SK-N-SH (cell line): ENCODE data around the gene JPH3. TPM values are rescaled to one million over a fixed set of nuclear protein-coding genes. Genes with fewer than 3 reads are reported as not detected.

Experiments
- CTCF ChIA-PET: fragments of 300-600, 350-600 bp; formaldehyde crosslinking; extraction: SDS; loops from one replicate; lab custom pipeline; 2021; lab: Yijun Ruan, JAX
- POLR2A ChIA-PET: fragments of 350-600 bp; sonication (Branson Sonifier 250); formaldehyde crosslinking; extraction: SDS; loops from one replicate; lab custom pipeline; 2020; ENCODE audit warnings: antibody characterized with exemption, inconsistent platforms; lab: Yijun Ruan, JAX
- DNase-seq: peaks from one replicate; pipeline ENCODE4 v3.0.0; 2012
- H2AFZ ChIP-seq: fragments of 200-600 bp; sonication (generic); 2 replicates; pipeline ENCODE4 v1.8.1; 2016; ENCODE audit warnings: antibody characterized with exemption, mild to moderate bottlenecking, low read depth
- H3F3A ChIP-seq: fragments of 200-600 bp; sonication (generic); replicated peaks from 2 replicates; pipeline ENCODE3; 2016; ENCODE audit warnings: antibody characterized with exemption, mild to moderate bottlenecking; ENCODE audit not compliant: insufficient read depth
- H3K27ac ChIP-seq, 2 experiments: fragments of 200-500 bp in 1 of 2; fragments of 200-600 bp in 1 of 2; sonication (Bioruptor generic) in 1 of 2; sonication (generic), shearing (Covaris generic) in 1 of 2; 2 replicates each; pipeline versions ENCODE4 v1.5.1 to v1.6.1; 2014 to 2016; ENCODE audit warnings: low read depth in 2 of 2, inconsistent platforms in 1 of 2, low read length in 1 of 2, mild to moderate bottlenecking in 1 of 2, mixed read lengths in 1 of 2
- H3K27me3 ChIP-seq: fragments of 200-600 bp; sonication (generic), shearing (Covaris generic); 2 replicates; pipeline ENCODE4 v1.6.1; 2016; ENCODE audit warnings: mixed run types; ENCODE audit not compliant: insufficient read depth
- H3K36me3 ChIP-seq, 2 experiments: fragments of 200-500 bp in 1 of 2; fragments of 200-600 bp in 1 of 2; sonication (Bioruptor generic) in 1 of 2; sonication (generic) in 1 of 2; replicated peaks in 1 of 2; 2 replicates each; pipeline versions ENCODE3 to v1.5.1; 2014 to 2016; ENCODE audit warnings: low read length in 1 of 2, mild to moderate bottlenecking in 1 of 2; ENCODE audit not compliant: insufficient read depth in 2 of 2, control insufficient read depth in 1 of 2
- H3K4me1 ChIP-seq, 2 experiments: fragments of 200-500 bp in 1 of 2; fragments of 200-600 bp in 1 of 2; sonication (Bioruptor generic) in 1 of 2; sonication (generic), shearing (Covaris generic) in 1 of 2; 2 replicates each; pipeline versions ENCODE4 v1.5.1 to v1.6.1; 2014 to 2016; ENCODE audit warnings: low read depth in 1 of 2, low read length in 1 of 2, mixed run types in 1 of 2; ENCODE audit not compliant: insufficient read depth in 2 of 2, control insufficient read depth in 1 of 2
- H3K4me2 ChIP-seq: fragments of 200-600 bp; sonication (generic), shearing (Covaris generic); 2 replicates; pipeline ENCODE4 v1.6.1; 2017; ENCODE audit warnings: mixed run types
- H3K4me3 ChIP-seq, 2 experiments: fragments of 200-500 bp in 1 of 2; fragments of 200-600 bp in 1 of 2; sonication (Bioruptor generic) in 1 of 2; sonication (generic), shearing (Covaris generic) in 1 of 2; 2 replicates each; pipeline versions ENCODE4 v1.5.1 to v1.8.1; 2014 to 2016; ENCODE audit warnings: low read depth in 2 of 2, inconsistent platforms in 1 of 2, low read length in 1 of 2, mild to moderate bottlenecking in 1 of 2, mixed read lengths in 1 of 2, moderate library complexity in 1 of 2
- H3K79me2 ChIP-seq: fragments of 200-600 bp; sonication (generic); 2 replicates; pipeline ENCODE4 v1.8.1; 2017; ENCODE audit warnings: mild to moderate bottlenecking; ENCODE audit not compliant: insufficient read depth
- H3K9ac ChIP-seq: fragments of 200-600 bp; sonication (generic); 2 replicates; pipeline ENCODE4 v1.6.1; 2017; ENCODE audit warnings: mixed run types
- H3K9me2 ChIP-seq: fragments of 200-600 bp; sonication (generic); 2 replicates; pipeline ENCODE4 v1.6.1; 2017; ENCODE audit warnings: mixed run types
- H3K9me3 ChIP-seq: fragments of 200-600 bp; sonication (generic); 2 replicates; pipeline ENCODE4 v1.6.1; 2017; ENCODE audit warnings: mixed run types, mild to moderate bottlenecking, moderate library complexity
- H4K20me1 ChIP-seq: fragments of 200-600 bp; sonication (generic); 2 replicates; pipeline ENCODE4 v1.6.1; 2017; ENCODE audit warnings: mild to moderate bottlenecking, mixed run types; ENCODE audit not compliant: insufficient read depth
- EP300 ChIP-seq, 2 experiments: IDR thresholded peaks; 2 replicates each; pipeline versions ENCODE4 v1.4.0 to v1.6.1; 2012; ENCODE audit warnings: borderline replicate concordance in 1 of 2, low read depth in 1 of 2, low read length in 1 of 2
- FOXJ3 ChIP-seq: sonication (generic); formaldehyde crosslinking; IDR thresholded peaks from 2 replicates; pipeline ENCODE4 v1.5.1; 2020; ENCODE audit warnings: mild to moderate bottlenecking, missing genetic modification reagents
- GATA2 ChIP-seq: sonication (generic); formaldehyde crosslinking; IDR thresholded peaks from 2 replicates; pipeline ENCODE4 v1.5.0; 2020; ENCODE audit warnings: mild to moderate bottlenecking, missing genetic modification reagents
- JUND ChIP-seq: IDR thresholded peaks from 2 replicates; pipeline ENCODE4 v1.4.0; 2012
- MEF2A ChIP-seq: IDR thresholded peaks from 2 replicates; pipeline ENCODE4 v1.4.0; 2012; ENCODE audit warnings: low read depth, borderline replicate concordance
- NRF1 ChIP-seq: IDR thresholded peaks from 2 replicates; pipeline ENCODE4 v1.6.1; 2012; ENCODE audit warnings: low read depth, mild to moderate bottlenecking, low read length
- SIN3A ChIP-seq: IDR thresholded peaks from 2 replicates; pipeline ENCODE4 v1.6.1; 2012; ENCODE audit warnings: low read depth, mild to moderate bottlenecking, low read length, moderate library complexity, borderline replicate concordance
- TAF1 ChIP-seq: IDR thresholded peaks from 2 replicates; pipeline ENCODE4 v1.6.1; 2012; ENCODE audit warnings: low read depth, mild to moderate bottlenecking, low read length, moderate library complexity, borderline replicate concordance
- TCF12 ChIP-seq: IDR thresholded peaks from 2 replicates; pipeline ENCODE4 v1.4.0; 2012
- YY1 ChIP-seq: IDR thresholded peaks from 2 replicates; pipeline ENCODE4 v1.4.0; 2012; ENCODE audit warnings: low read depth, mild to moderate bottlenecking
- WGBS: methylation state at CpG from one replicate; pipeline ENCODE4 v1.1.6; 2017; ENCODE audit warnings: low lambda C conversion rate; 5-methylcytosine and 5-hydroxymethylcytosine counted together
- polyA plus RNA-seq, 3 experiments: library from polyadenylated mRNA; depleted of rRNA; stranded (reverse); fragments of >200 nt; gene quantifications; 2 replicates each; pipeline ENCODE4 v1.2.3, GENCODE V29; 2012
- TF ChIP-seq, protein P1 (sequence below): fragments of 150-350 bp; IDR thresholded peaks from 2 replicates; pipeline ENCODE4 v1.6.1; 2017; ENCODE audit warnings: antibody characterized with exemption, low read length, low read depth, borderline replicate concordance
- TF ChIP-seq, protein P2 (sequence below): IDR thresholded peaks from 2 replicates; pipeline ENCODE4 v1.6.1; 2012; ENCODE audit warnings: mild to moderate bottlenecking, low read depth, low read length, moderate library complexity
- TF ChIP-seq, protein P3 (sequence below): fragments of 150-350 bp; IDR thresholded peaks from 2 replicates; pipeline ENCODE4 v1.6.1; 2016; ENCODE audit warnings: mild to moderate bottlenecking, low read depth, low read length
- TF ChIP-seq, protein P4 (sequence below): IDR thresholded peaks from 2 replicates; pipeline ENCODE4 v1.4.0; 2012; ENCODE audit warnings: low read depth, borderline replicate concordance
- TF ChIP-seq, protein P5 (sequence below): fragments of 200-600 bp; sonication (generic); IDR thresholded peaks from 2 replicates; pipeline ENCODE4 v1.6.1; 2017; ENCODE audit warnings: antibody characterized with exemption, mild to moderate bottlenecking, moderate library complexity

JPH3 gene
- polyA plus RNA-seq, 1 of the 3 experiments (the other 2 are of a cell fraction): 0.25 TPM

DNA sequence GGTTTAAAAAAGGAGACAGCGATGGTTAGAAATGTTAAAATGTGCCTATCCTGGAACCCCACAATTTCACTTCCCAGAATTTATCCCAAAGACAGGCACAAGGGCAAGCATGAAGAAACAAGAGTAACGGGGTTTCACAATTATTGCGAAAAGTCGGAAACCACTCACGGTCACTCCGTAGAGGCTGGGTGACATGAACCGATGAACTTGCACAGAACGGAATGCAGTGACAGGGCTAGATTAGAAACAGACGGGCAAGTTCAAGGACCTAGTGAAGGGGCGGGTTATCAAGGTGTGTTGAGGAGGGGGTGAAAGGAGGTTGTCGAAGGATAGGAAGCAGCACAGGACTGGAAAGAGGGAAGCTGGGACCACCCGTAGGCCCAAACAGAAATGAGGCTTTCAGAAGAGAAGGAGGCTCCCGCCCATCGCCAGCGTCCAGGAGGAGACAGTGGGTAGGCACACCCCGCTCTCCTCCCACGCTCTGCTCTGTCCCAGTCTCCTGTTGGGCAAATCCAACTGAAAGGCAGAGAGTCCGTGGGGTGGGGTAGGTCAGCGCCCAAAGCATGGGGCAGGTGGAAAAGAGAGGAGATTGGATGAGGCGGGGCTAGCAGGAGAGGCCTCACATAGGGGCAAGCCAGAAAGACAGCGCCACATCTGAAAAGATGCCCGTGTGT, 47.4 kb upstream of the JPH3 start:
- Histone ChIP-seq H3K27ac (no peak overlapping the region), H2AFZ (no peak overlapping the region), H4K20me1 (no peaks in the 10 kb centered on the region), H3K9me2 (no peaks in the 10 kb centered on the region), H3K4me2 (no peak overlapping the region), H3K4me3 (no peak overlapping the region), H3K9ac (no peak overlapping the region), H3K4me1 (peaks cover 0 to 17% of the 10 kb centered on the region in 2 experiments; a peak in 1 of 4 replicates), H3K79me2 (no peaks in the 10 kb centered on the region), H3K36me3 (no peaks in the 10 kb centered on the region), H3K27me3 (no peaks in the 10 kb centered on the region), H3F3A (no peaks in the 10 kb centered on the region), H3K9me3 (no peaks in the 10 kb centered on the region)
- ChIA-PET POLR2A (no interaction called here), CTCF (interaction anchor here (0.6 to 3.4 kb wide), 4 partner anchors 16 to 736 kb away, joined by 3 to 15 read pairs (median 4); no protein-coding TSS in a partner anchor)
- DNase-seq: no peak
- TF ChIP-seq JUND (no peak), FOXJ3 (CRISPR knock-in tag) (no peak), EP300 (IDR thresholded peaks at IDR 0.05; ENCODE audit: borderline replicate concordance in 1 of 2, low read depth in 1 of 2, low read length in 1 of 2) (no peak), GATA2 (CRISPR knock-in tag) (no peak)
- TF ChIP-seq, protein P1, sequence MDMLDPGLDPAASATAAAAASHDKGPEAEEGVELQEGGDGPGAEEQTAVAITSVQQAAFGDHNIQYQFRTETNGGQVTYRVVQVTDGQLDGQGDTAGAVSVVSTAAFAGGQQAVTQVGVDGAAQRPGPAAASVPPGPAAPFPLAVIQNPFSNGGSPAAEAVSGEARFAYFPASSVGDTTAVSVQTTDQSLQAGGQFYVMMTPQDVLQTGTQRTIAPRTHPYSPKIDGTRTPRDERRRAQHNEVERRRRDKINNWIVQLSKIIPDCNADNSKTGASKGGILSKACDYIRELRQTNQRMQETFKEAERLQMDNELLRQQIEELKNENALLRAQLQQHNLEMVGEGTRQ: no peak
- WGBS: 82% methylated on average over 22 of the region's 22 CpGs

DNA sequence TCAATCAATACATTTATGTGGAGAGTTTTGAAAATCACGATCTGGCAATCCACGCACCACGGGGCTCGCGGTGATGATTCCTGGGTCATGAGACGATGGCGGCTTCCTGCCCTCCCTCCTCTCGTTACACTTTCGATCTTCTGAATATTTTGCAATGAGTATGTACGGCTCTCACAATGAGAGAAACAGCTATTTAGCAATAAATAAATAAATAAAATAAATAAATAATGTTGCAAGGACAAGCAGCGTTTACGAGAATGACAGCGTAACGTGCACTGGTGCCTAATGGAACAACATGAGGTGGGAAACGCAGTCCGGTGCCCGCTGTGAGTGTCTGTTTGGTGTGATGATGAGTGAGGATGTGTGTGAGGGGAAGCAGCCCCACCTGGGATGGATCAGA, 46.7 kb upstream of the JPH3 start:
- no peaks in the 10 kb centered on the region for H3K79me2 ChIP-seq
- no peaks in the 10 kb centered on the region for H4K20me1 ChIP-seq
- H2AFZ ChIP-seq: no peak overlapping the region
- 89% methylated on average over 17 of the region's 17 CpGs for WGBS
- H3K4me2 ChIP-seq: no peak overlapping the region
- no peaks in the 10 kb centered on the region for H3K9me2 ChIP-seq
- H3K27me3 ChIP-seq: no peaks in the 10 kb centered on the region
- H3K9me3 ChIP-seq: no peaks in the 10 kb centered on the region
- TF ChIP-seq, protein P2, sequence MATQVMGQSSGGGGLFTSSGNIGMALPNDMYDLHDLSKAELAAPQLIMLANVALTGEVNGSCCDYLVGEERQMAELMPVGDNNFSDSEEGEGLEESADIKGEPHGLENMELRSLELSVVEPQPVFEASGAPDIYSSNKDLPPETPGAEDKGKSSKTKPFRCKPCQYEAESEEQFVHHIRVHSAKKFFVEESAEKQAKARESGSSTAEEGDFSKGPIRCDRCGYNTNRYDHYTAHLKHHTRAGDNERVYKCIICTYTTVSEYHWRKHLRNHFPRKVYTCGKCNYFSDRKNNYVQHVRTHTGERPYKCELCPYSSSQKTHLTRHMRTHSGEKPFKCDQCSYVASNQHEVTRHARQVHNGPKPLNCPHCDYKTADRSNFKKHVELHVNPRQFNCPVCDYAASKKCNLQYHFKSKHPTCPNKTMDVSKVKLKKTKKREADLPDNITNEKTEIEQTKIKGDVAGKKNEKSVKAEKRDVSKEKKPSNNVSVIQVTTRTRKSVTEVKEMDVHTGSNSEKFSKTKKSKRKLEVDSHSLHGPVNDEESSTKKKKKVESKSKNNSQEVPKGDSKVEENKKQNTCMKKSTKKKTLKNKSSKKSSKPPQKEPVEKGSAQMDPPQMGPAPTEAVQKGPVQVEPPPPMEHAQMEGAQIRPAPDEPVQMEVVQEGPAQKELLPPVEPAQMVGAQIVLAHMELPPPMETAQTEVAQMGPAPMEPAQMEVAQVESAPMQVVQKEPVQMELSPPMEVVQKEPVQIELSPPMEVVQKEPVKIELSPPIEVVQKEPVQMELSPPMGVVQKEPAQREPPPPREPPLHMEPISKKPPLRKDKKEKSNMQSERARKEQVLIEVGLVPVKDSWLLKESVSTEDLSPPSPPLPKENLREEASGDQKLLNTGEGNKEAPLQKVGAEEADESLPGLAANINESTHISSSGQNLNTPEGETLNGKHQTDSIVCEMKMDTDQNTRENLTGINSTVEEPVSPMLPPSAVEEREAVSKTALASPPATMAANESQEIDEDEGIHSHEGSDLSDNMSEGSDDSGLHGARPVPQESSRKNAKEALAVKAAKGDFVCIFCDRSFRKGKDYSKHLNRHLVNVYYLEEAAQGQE: no peak
- TF ChIP-seq, protein P3, sequence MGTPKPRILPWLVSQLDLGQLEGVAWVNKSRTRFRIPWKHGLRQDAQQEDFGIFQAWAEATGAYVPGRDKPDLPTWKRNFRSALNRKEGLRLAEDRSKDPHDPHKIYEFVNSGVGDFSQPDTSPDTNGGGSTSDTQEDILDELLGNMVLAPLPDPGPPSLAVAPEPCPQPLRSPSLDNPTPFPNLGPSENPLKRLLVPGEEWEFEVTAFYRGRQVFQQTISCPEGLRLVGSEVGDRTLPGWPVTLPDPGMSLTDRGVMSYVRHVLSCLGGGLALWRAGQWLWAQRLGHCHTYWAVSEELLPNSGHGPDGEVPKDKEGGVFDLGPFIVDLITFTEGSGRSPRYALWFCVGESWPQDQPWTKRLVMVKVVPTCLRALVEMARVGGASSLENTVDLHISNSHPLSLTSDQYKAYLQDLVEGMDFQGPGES: no peak
- TF ChIP-seq FOXJ3 (CRISPR knock-in tag): no peak
- TF ChIP-seq, protein P4, sequence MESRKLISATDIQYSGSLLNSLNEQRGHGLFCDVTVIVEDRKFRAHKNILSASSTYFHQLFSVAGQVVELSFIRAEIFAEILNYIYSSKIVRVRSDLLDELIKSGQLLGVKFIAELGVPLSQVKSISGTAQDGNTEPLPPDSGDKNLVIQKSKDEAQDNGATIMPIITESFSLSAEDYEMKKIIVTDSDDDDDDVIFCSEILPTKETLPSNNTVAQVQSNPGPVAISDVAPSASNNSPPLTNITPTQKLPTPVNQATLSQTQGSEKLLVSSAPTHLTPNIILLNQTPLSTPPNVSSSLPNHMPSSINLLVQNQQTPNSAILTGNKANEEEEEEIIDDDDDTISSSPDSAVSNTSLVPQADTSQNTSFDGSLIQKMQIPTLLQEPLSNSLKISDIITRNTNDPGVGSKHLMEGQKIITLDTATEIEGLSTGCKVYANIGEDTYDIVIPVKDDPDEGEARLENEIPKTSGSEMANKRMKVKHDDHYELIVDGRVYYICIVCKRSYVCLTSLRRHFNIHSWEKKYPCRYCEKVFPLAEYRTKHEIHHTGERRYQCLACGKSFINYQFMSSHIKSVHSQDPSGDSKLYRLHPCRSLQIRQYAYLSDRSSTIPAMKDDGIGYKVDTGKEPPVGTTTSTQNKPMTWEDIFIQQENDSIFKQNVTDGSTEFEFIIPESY: no peak
- TF ChIP-seq SIN3A: no peak
- TF ChIP-seq NRF1: no peak
- TF ChIP-seq TCF12: no peak
- no peak for TF ChIP-seq MEF2A
- TF ChIP-seq, protein P5, sequence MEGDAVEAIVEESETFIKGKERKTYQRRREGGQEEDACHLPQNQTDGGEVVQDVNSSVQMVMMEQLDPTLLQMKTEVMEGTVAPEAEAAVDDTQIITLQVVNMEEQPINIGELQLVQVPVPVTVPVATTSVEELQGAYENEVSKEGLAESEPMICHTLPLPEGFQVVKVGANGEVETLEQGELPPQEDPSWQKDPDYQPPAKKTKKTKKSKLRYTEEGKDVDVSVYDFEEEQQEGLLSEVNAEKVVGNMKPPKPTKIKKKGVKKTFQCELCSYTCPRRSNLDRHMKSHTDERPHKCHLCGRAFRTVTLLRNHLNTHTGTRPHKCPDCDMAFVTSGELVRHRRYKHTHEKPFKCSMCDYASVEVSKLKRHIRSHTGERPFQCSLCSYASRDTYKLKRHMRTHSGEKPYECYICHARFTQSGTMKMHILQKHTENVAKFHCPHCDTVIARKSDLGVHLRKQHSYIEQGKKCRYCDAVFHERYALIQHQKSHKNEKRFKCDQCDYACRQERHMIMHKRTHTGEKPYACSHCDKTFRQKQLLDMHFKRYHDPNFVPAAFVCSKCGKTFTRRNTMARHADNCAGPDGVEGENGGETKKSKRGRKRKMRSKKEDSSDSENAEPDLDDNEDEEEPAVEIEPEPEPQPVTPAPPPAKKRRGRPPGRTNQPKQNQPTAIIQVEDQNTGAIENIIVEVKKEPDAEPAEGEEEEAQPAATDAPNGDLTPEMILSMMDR: no peak
- TF ChIP-seq TAF1: no peak
- TF ChIP-seq YY1: no peak
- ChIA-PET CTCF (interaction anchor here (1.5 to 3.4 kb wide), 3 partner anchors 15 to 139 kb away, joined by 3 to 20 read pairs (median 15); no protein-coding TSS in a partner anchor), POLR2A (no interaction called here)
- H3K4me1 ChIP-seq: peaks cover 0 to 17% of the 10 kb centered on the region in 2 experiments; a peak in 1 of 4 replicates
- H3K27ac ChIP-seq: no peak overlapping the region
- H3K9ac ChIP-seq: no peak overlapping the region
- H3K4me3 ChIP-seq: no peak overlapping the region
- no peak for DNase-seq
- no peaks in the 10 kb centered on the region for H3F3A ChIP-seq
- no peaks in the 10 kb centered on the region for H3K36me3 ChIP-seq
